WTC11 (cell line): ENCODE results near the gene ARMH1.

Source experiments
- CTCF ChIP-seq: fragments of 200-600 bp; IDR thresholded peaks from 2 replicates; pipeline ENCODE4 v1.8.0; 2022; ENCODE audit warnings: antibody characterized with exemption
- ESRRA ChIP-seq: sonication (generic); formaldehyde crosslinking; IDR thresholded peaks from 2 replicates; pipeline ENCODE4 v1.8.1; 2022; ENCODE audit warnings: mild to moderate bottlenecking, missing genetic modification reagents, borderline replicate concordance
- FOXP1 ChIP-seq: sonication (generic); formaldehyde crosslinking; IDR thresholded peaks from 2 replicates; pipeline ENCODE4 v1.8.0; 2022; ENCODE audit warnings: missing genetic modification reagents, mild to moderate bottlenecking, moderate library complexity, borderline replicate concordance
- JAZF1 ChIP-seq: fragments of 250-450 bp; sonication (Bioruptor Pico); IDR thresholded peaks from 2 replicates; pipeline ENCODE4 v1.9.0; 2021; ENCODE audit warnings: moderate library complexity, mild to moderate bottlenecking, inconsistent platforms
- USF1 ChIP-seq: sonication (generic); formaldehyde crosslinking; IDR thresholded peaks from 2 replicates; pipeline ENCODE4 v1.8.0; 2022; ENCODE audit warnings: mild to moderate bottlenecking, missing genetic modification reagents
- USF2 ChIP-seq: sonication (generic); formaldehyde crosslinking; IDR thresholded peaks from 2 replicates; pipeline ENCODE4 v1.8.1; 2023; ENCODE audit warnings: mild to moderate bottlenecking, missing genetic modification reagents, moderate library complexity
- ZMAT4 ChIP-seq: fragments of 250-450 bp; sonication (Bioruptor Pico); IDR thresholded peaks from 2 replicates; pipeline ENCODE4 v1.9.0; 2021; ENCODE audit warnings: mild to moderate bottlenecking
- ZNF138 ChIP-seq: sonication (generic); formaldehyde crosslinking; conservative IDR thresholded peaks from 2 replicates; pipeline ENCODE4 v1.8.1; 2022; ENCODE audit warnings: mild to moderate bottlenecking, moderate library complexity, missing genetic modification reagents
- ZNF396 ChIP-seq: fragments of 250-450 bp; sonication (Bioruptor Pico); IDR thresholded peaks from 2 replicates; pipeline ENCODE4 v1.8.0; 2021; ENCODE audit warnings: mild to moderate bottlenecking, moderate library complexity, borderline replicate concordance
- ZNF423 ChIP-seq: fragments of 250-450 bp; sonication (Bioruptor Pico); IDR thresholded peaks from 2 replicates; pipeline ENCODE4 v2.1.2; 2022; ENCODE audit warnings: mild to moderate bottlenecking, moderate library complexity
- TF ChIP-seq, protein P1 (sequence below): sonication (generic); formaldehyde crosslinking; IDR thresholded peaks from 2 replicates; pipeline ENCODE4 v1.8.0; 2022; ENCODE audit warnings: mild to moderate bottlenecking, missing genetic modification reagents
- TF ChIP-seq, protein P2 (sequence below): fragments of 250-450 bp; sonication (Bioruptor Pico); IDR thresholded peaks from 2 replicates; pipeline ENCODE4 v1.8.0; 2021; ENCODE audit warnings: mild to moderate bottlenecking

- TF ChIP-seq CTCF (peak; percentile 53), USF1 (CRISPR knock-in tag) (no peak), USF2 (no peak), JAZF1 (CRISPR knock-in tag) (no peak), ZNF423 (CRISPR knock-in tag) (no peak), ZNF396 (CRISPR knock-in tag) (no peak), ESRRA (CRISPR knock-in tag) (no peak), FOXP1 (CRISPR knock-in tag) (no peak), ZNF138 (CRISPR knock-in tag) (no peak), ZMAT4 (CRISPR knock-in tag) (no peak)
- TF ChIP-seq, protein P1, sequence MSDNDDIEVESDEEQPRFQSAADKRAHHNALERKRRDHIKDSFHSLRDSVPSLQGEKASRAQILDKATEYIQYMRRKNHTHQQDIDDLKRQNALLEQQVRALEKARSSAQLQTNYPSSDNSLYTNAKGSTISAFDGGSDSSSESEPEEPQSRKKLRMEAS (CRISPR knock-in tag) = no peak
- TF ChIP-seq, protein P2, sequence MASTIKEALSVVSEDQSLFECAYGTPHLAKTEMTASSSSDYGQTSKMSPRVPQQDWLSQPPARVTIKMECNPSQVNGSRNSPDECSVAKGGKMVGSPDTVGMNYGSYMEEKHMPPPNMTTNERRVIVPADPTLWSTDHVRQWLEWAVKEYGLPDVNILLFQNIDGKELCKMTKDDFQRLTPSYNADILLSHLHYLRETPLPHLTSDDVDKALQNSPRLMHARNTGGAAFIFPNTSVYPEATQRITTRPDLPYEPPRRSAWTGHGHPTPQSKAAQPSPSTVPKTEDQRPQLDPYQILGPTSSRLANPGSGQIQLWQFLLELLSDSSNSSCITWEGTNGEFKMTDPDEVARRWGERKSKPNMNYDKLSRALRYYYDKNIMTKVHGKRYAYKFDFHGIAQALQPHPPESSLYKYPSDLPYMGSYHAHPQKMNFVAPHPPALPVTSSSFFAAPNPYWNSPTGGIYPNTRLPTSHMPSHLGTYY = no peak
Measured at GRCh38 chr1:44677201-44677766, 2.8 kb downstream of the ARMH1 start.
